PC-3 (cell line): Measurements from ENCODE around the gene DPH5. TPM values are rescaled to one million over a fixed set of nuclear protein-coding genes. Genes with fewer than 3 reads are reported as not detected.

Experiments
- ATAC-seq: fragments of 200-7000 bp; cut with Tn5 transposase; 2 replicates; pipeline ENCODE4 v1.9.1; 2020; ENCODE audit warnings: mild to moderate bottlenecking, moderate library complexity
- BruUV-seq: library from RNA; stranded (reverse); fragments of 400-500 nt; replicated peaks from 2 replicates; lab custom pipeline; 2021; lab: Mats Ljungman, UMichigan
- CTCF ChIA-PET: fragments of 300-600 bp; sonication (Branson Sonifier 250); formaldehyde crosslinking; loops from one replicate; lab custom pipeline; 2022; ENCODE audit warnings: antibody characterized with exemption; lab: Charles Lee
- POLR2A ChIA-PET: fragments of 300-600 bp; sonication (Branson Sonifier 250); formaldehyde crosslinking; loops from one replicate; lab custom pipeline; 2022; ENCODE audit warnings: antibody characterized with exemption; ENCODE audit not compliant: unreplicated experiment; lab: Charles Lee
- DNase-seq: peaks from one replicate; pipeline ENCODE4 v3.0.0-alpha.2; 2015
- H2AFZ ChIP-seq: fragments of 300-600 bp; sonication (generic); 2 replicates; pipeline ENCODE4 v1.6.0; 2016; ENCODE audit warnings: antibody characterized with exemption, low read length
- H3F3A ChIP-seq: fragments of 300-600 bp; sonication (generic); one replicate; pipeline ENCODE4 v1.6.0; 2017; ENCODE audit warnings: antibody characterized with exemption, low read length, control low read depth, mild to moderate bottlenecking; ENCODE audit not compliant: unreplicated experiment
- H3K27ac ChIP-seq: fragments of 300-600 bp; sonication (generic); 2 replicates; pipeline ENCODE4 v1.5.1; 2016; ENCODE audit warnings: mild to moderate bottlenecking, low read length
- H3K27me3 ChIP-seq: fragments of 300-600 bp; sonication (generic); 2 replicates; pipeline ENCODE4 v1.6.1; 2016; ENCODE audit warnings: low read length, mixed read lengths
- H3K36me3 ChIP-seq: fragments of 300-600 bp; sonication (generic); 2 replicates; pipeline ENCODE4 v1.6.1; 2016; ENCODE audit warnings: low read depth, mixed run types, low read length, mixed read lengths
- H3K4me1 ChIP-seq: fragments of 300-600 bp; sonication (generic); 2 replicates; pipeline ENCODE4 v1.5.1; 2016; ENCODE audit warnings: low read length; ENCODE audit not compliant: insufficient read depth
- H3K4me2 ChIP-seq: fragments of 300-600 bp; sonication (generic); 2 replicates; pipeline ENCODE4 v1.6.0; 2016; ENCODE audit warnings: low read length
- H3K4me3 ChIP-seq: fragments of 300-600 bp; sonication (generic); 2 replicates; pipeline ENCODE4 v1.5.1; 2016; ENCODE audit warnings: mild to moderate bottlenecking, low read length, mixed read lengths
- H3K79me2 ChIP-seq: fragments of 300-600 bp; sonication (generic); 2 replicates; pipeline ENCODE4 v1.6.1; 2017; ENCODE audit warnings: low read length, mixed read lengths
- H3K9ac ChIP-seq: fragments of 300-600 bp; sonication (generic); 2 replicates; pipeline ENCODE4 v1.6.0; 2016; ENCODE audit warnings: mild to moderate bottlenecking, low read length
- H3K9me2 ChIP-seq: fragments of 300-600 bp; sonication (generic); replicated peaks from 2 replicates; pipeline ENCODE4 v1.6.1; 2016; ENCODE audit warnings: mixed run types, low read length, mixed read lengths
- H3K9me3 ChIP-seq: fragments of 300-600 bp; sonication (generic); 2 replicates; pipeline ENCODE4 v1.6.1; 2016; ENCODE audit warnings: low read length, mixed read lengths
- H4K20me1 ChIP-seq: fragments of 300-600 bp; sonication (generic); 2 replicates; pipeline ENCODE4 v1.6.1; 2016; ENCODE audit warnings: low read length, mixed read lengths
- CTCF ChIP-seq: fragments of 300-600 bp; sonication (generic); conservative IDR thresholded peaks from 2 replicates; pipeline ENCODE4 v1.5.1; 2017; ENCODE audit warnings: antibody characterized with exemption, low read depth, mild to moderate bottlenecking, low read length
- EZH2 ChIP-seq: fragments of 300-600 bp; sonication (generic); IDR thresholded peaks from one replicate; pipeline ENCODE4 v1.6.1; 2017; ENCODE audit warnings: antibody characterized with exemption, mild to moderate bottlenecking, low read length; ENCODE audit not compliant: unreplicated experiment
- EZH2phosphoT487 ChIP-seq: fragments of 300-600 bp; sonication (generic); IDR thresholded peaks from 2 replicates; pipeline ENCODE4 v1.6.1; 2018; ENCODE audit warnings: mild to moderate bottlenecking, antibody characterized with exemption, low read length, borderline replicate concordance
- intact Hi-C: fragments of 100-400 bp; cut with micrococcal nuclease; formaldehyde crosslinking; loops from 2 replicates; pipeline ENCODE4 v1.9.0; 2023
- total RNA-seq: library from RNA; depleted of rRNA; stranded (reverse); fragments of >200 nt; gene quantifications from 2 replicates; pipeline ENCODE4 v1.2.3, GENCODE V29; 2014

The DPH5 gene
- total RNA-seq, 1 experiment from 2014 or later = 24.9 TPM

GRCh38 chr1:101065575-101065974, 40.0 kb upstream of the DPH5 start:
- POLR2A ChIA-PET = no interaction called here

DNA sequence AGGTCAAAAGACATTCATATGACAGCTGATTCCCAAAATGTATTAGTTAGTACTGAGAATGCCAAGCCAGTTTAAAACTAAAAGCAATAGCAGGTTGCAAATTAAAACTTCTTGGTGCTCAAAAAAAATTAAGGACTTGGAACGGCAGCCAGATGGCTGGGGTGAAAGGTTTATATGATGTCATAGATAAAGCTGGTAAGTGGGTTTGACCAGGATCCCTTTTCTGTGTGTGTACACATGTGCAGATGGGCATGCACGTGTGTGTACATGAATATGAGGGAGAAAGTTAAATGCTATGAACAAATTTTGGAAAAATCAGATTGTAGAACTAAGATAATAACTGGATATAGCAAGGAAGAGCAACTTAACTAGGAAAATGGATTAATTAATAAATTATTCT, 39.1 kb upstream of the DPH5 start:
- no peak overlapping the region for H3K4me2 ChIP-seq
- TF ChIP-seq EZH2phosphoT487 = no peak
- TF ChIP-seq CTCF = no peak
- TF ChIP-seq EZH2 = no peak
- H2AFZ ChIP-seq = no peak overlapping the region
- no peak overlapping the region for H3K27ac ChIP-seq
- no peaks in the 10 kb centered on the region for H3K9me2 ChIP-seq
- DNase-seq (no peak), ATAC-seq (no peak)
- H3K4me1 ChIP-seq = no peaks in the 10 kb centered on the region
- ChIA-PET POLR2A (no interaction called here), CTCF (no interaction called here)
- no peak overlapping the region for H3K4me3 ChIP-seq
- H3F3A ChIP-seq = no peaks in the 10 kb centered on the region
- BruUV-seq = no TSS peak
- intact Hi-C loops = no loop called here
- H3K36me3 ChIP-seq = no peaks in the 10 kb centered on the region
- no peaks in the 10 kb centered on the region for H3K27me3 ChIP-seq
- H3K9me3 ChIP-seq = no peaks in the 10 kb centered on the region
- no peak overlapping the region for H3K9ac ChIP-seq
- no peaks in the 10 kb centered on the region for H3K79me2 ChIP-seq
- no peaks in the 10 kb centered on the region for H4K20me1 ChIP-seq

More at GRCh38 chr1:101065575-101065974, 40.0 kb upstream of the DPH5 start:
- Histone ChIP-seq H3K36me3 (no peaks in the 10 kb centered on the region), H3K79me2 (no peaks in the 10 kb centered on the region), H3F3A (no peaks in the 10 kb centered on the region), H3K9ac (no peak overlapping the region), H3K27me3 (no peaks in the 10 kb centered on the region), H3K27ac (no peak overlapping the region), H3K4me1 (no peaks in the 10 kb centered on the region), H3K4me3 (no peak overlapping the region), H2AFZ (no peak overlapping the region), H3K9me3 (no peaks in the 10 kb centered on the region), H3K4me2 (no peak overlapping the region), H4K20me1 (no peaks in the 10 kb centered on the region), H3K9me2 (no peaks in the 10 kb centered on the region)
- TF ChIP-seq EZH2 (no peak), EZH2phosphoT487 (no peak), CTCF (no peak)
- no TSS peak for BruUV-seq
- intact Hi-C loops = no loop called here
- no peak for ATAC-seq
- CTCF ChIA-PET = no interaction called here
- DNase-seq = no peak

- CTCF ChIA-PET = interaction anchor here (0.7 kb wide), 1 partner anchor 123 kb away, joined by 5 read pairs; no protein-coding TSS in a partner anchor
- POLR2A ChIA-PET = no interaction called here
Measured at GRCh38 chr1:101060992-101061391, 35.4 kb upstream of the DPH5 start.

More at GRCh38 chr1:101060992-101061391, 35.4 kb upstream of the DPH5 start:
- no peaks in the 10 kb centered on the region for H3F3A ChIP-seq
- no peaks in the 10 kb centered on the region for H4K20me1 ChIP-seq
- intact Hi-C loops = no loop called here
- no peaks in the 10 kb centered on the region for H3K9me2 ChIP-seq
- no peak overlapping the region for H3K27ac ChIP-seq
- no peak overlapping the region for H2AFZ ChIP-seq
- DNase-seq = no peak
- no peaks in the 10 kb centered on the region for H3K79me2 ChIP-seq
- BruUV-seq = no TSS peak
- H3K36me3 ChIP-seq = no peaks in the 10 kb centered on the region
- H3K9me3 ChIP-seq = no peaks in the 10 kb centered on the region
- H3K9ac ChIP-seq = no peak overlapping the region
- TF ChIP-seq EZH2 = no peak
- no peak for TF ChIP-seq EZH2phosphoT487
- no peak for TF ChIP-seq CTCF
- H3K4me1 ChIP-seq = no peaks in the 10 kb centered on the region
- no peaks in the 10 kb centered on the region for H3K27me3 ChIP-seq
- H3K4me2 ChIP-seq = no peak overlapping the region
- no peak for ATAC-seq
- no peak overlapping the region for H3K4me3 ChIP-seq
